ENCODE measurements around the gene KCNH3. TPM values are rescaled to one million over a fixed set of nuclear protein-coding genes. Genes with fewer than 3 reads are reported as not detected.
"Not testable (repeated sequence)": the region's sequence is repeated elsewhere in the genome, so short reads cannot be mapped to it uniquely, and the experiment has no call there.

Gene KCNH3
- total RNA-seq, 1 experiment from 2014 or later, result 0.11 TPM

- DNase-seq (ENCODE audit: low read depth), result no peak
These were observed 11.3 kb upstream of the KCNH3 start for GRCh38 chr12:49527361-49528130.

DNA sequence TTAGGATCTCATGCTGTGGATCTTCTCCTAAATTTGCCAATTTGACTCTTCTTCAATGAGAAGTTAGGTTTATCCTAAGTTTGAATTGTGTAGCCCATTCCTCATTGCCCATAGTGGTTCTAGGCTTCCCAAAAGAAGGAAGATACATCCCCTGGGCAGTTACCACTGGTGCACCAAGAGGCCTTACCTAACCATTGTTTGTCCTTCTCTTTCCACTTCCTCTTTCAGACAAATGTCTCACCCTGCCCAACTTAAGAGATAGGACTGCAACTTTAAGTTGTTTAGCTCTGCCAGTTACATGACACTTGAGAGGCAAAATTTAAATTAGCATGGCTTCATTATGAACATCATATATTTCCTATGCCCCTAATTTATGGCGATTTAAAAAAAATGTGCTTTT is 9.4 kb upstream of the KCNH3 start:
- DNase-seq (ENCODE audit: low read depth), result no peak

DNA sequence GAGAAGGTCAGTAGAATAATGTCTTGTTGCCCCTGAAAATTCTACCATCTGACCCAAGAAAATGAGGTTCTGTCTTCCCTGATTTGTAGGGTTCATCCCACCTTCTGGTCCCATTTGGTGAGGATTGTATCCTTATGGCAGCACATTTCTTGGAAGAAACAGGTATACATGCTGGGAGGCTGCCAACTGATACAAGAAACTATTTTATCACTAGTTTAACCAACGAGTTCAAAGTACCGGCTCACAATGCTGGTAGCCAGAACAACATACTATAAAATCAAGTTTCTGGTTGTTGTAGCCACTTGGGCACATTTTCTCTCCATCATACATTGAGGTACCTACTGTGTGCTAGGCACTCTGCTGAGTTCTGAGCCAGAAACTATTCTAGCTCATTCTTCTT is 7.1 kb upstream of the KCNH3 start:
- DNase-seq (ENCODE audit: low read depth), result no peak

DNA sequence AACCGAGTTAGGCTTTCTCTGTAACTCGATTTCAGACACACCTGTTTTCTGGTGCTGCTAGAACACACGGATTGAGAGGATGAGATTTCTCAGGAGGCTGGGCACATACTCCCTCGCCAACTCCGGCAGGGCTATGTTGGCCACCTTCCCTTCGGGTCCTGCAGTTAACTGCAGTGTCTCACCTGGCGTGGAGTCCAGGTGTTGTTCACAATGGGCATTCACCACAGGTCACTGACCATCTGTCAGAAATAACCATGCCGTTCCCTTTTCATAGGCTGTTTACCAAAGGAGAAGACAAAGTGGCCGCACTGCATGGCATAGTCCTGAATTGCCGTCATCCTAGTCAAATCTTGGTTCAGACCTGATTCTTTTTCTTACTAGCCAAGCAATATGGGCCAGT is 5.5 kb upstream of the KCNH3 start:
- DNase-seq (ENCODE audit: low read depth), result no peak

DNA sequence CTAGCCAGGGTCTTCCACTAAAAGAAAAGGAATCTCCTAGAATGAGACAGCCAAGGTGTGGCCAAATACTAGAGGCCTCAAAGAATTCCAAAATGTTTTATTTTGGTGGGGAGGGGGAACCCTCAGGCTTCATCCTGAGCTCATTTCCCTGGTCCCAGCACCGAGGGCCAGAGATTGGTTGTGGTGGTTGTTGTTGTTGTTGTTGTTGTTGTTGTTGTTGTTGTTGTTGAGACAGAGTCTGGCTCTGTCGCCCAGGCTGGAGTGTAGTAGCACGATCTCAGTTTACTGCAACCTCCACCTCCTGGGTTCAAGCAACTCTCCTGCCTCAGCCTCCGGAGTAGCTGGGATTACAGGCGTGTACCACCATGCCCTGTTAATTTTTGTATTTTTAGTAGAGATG is 4.7 kb upstream of the KCNH3 start:
- not testable (repeated sequence) for DNase-seq (ENCODE audit: low read depth)

GRCh38 chr12:49534731-49535278 is 4.0 kb upstream of the KCNH3 start:
- DNase-seq (ENCODE audit: low read depth), result no peak

- DNase-seq (ENCODE audit: low read depth), result no peak
These were observed 2.8 kb upstream of the KCNH3 start for GRCh38 chr12:49535921-49536525.

DNA sequence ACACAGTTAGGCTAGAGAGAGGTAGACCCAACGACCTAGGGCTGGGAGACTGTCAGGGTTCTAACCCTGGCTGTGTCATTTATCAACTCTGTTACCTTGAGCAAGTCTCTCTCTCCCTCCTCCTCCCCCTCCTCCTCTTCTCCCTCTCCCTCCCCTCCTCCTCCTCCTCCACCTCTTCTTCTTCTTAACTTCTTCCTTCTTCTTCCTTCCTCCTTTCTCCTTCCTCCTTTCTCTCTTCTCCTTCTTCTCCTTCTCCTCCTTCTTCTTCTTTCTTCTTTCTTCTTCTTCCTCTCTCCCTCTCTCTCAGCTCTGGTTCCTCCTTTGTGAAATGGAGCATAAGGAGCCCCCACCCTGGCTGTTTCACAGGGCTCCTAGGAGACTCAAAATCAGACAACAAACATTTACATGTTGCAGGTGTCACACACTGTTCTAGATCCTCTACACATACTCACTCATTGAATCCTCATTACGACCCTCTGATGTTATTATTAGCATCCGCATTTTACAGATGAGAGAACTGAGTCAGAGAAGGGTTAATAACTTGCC is 2.2 kb upstream of the KCNH3 start:
- no peak for DNase-seq (ENCODE audit: low read depth)

GRCh38 chr12:49537231-49537751 is 1.5 kb upstream of the KCNH3 start:
- DNase-seq (ENCODE audit: low read depth), result no peak

- no peak for DNase-seq (ENCODE audit: low read depth)
These were observed 899 bp upstream of the KCNH3 start for GRCh38 chr12:49537752-49538509.

- DNase-seq (ENCODE audit: low read depth), result no peak
These were observed 787 bp downstream of the KCNH3 start for GRCh38 chr12:49539406-49540228.

- no peak for DNase-seq (ENCODE audit: low read depth)
These were observed 1.7 kb downstream of the KCNH3 start for GRCh38 chr12:49540229-49541139.

- DNase-seq (ENCODE audit: low read depth), result no peak
These were observed 2.5 kb downstream of the KCNH3 start for GRCh38 chr12:49541140-49541861.

- no peak for DNase-seq (ENCODE audit: low read depth)
These were observed 3.2 kb downstream of the KCNH3 start for GRCh38 chr12:49541911-49542505.

GRCh38 chr12:49542592-49543160 is 3.8 kb downstream of the KCNH3 start:
- no peak for DNase-seq (ENCODE audit: low read depth)

GRCh38 chr12:49543221-49543913 is 4.5 kb downstream of the KCNH3 start:
- no peak for DNase-seq (ENCODE audit: low read depth)

GRCh38 chr12:49543914-49544815 is 5.3 kb downstream of the KCNH3 start:
- DNase-seq (ENCODE audit: low read depth), result no peak
